H1 (cell line): ENCODE results near the gene ADSS1. TPM values are rescaled to one million over a fixed set of nuclear protein-coding genes. Genes with fewer than 3 reads are reported as not detected.

Experiments used
- CHD2 ChIP-seq: IDR thresholded peaks from 2 replicates; pipeline ENCODE4 v1.6.1; 2012; ENCODE audit warnings: low read length, improper control_type of control experiment
- SRF ChIP-seq: IDR thresholded peaks from 2 replicates; pipeline ENCODE4 v1.6.1; 2011; ENCODE audit warnings: mild to moderate bottlenecking, low read depth, low read length, moderate library complexity
- TAF1 ChIP-seq: IDR thresholded peaks from 2 replicates; pipeline ENCODE4 v1.6.1; 2011; ENCODE audit warnings: mild to moderate bottlenecking, low read depth, low read length
- polyA plus RNA-seq, 7 experiments: library from polyadenylated mRNA; depleted of rRNA in 3 of 7; stranded (reverse) in 5 of 7; unstranded in 2 of 7; fragments of >200 nt in 5 of 7; fragments of 200-250 nt in 2 of 7; gene quantifications; 1 replicate in 5 of 7; 2 replicates in 1 of 7; 4 replicates in 1 of 7; pipeline versions ENCODE4 v1.2.1 to v1.2.3, GENCODE V29; 2011 to 2013; ENCODE audit warnings: missing spikeins in 2 of 7, mixed read lengths in 2 of 7
- total RNA-seq: library from RNA; stranded (reverse); fragmentation: NEBNext Ultra II Directional; extraction: Animal tissue kit (Norgen Biotek cat#: 25700); gene quantifications from 2 replicates; pipeline ENCODE4 v1.2.1, GENCODE V29; 2021

ADSS1 gene
- total and polyA plus RNA-seq, 2 of the 8 experiments (the other 6 are each of a cell fraction or from before 2014, with no cell fraction given): 7.1 to 7.9 TPM

DNA sequence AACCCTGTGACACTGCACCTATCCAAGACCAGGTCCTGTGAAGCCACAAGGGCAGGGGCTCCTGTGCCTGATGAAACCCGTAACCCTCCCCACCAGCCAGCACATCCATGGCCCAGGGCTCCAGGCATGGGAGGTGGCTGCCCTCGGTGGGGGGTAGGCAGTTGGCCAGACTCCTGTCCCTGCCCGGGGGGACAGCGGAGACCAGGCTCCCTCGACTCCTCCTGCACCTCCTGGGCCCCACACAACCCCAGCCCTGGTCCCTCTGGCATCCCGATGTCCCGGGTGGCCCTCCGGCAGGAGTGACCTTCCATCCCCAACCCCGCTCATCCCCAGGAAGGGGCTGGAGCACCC is 60.2 kb downstream of the ADSS1 start (continued):
- no peak for TF ChIP-seq TAF1
- no peak for TF ChIP-seq CHD2
- TF ChIP-seq SRF: no peak
